Measurements from ENCODE around the gene LKAAEAR1. TPM values are rescaled to one million over a fixed set of nuclear protein-coding genes. Genes with fewer than 3 reads are reported as not detected.

The LKAAEAR1 gene
- total and polyA plus RNA-seq, 9 of the 15 experiments (the other 6 are each of a cell fraction or from before 2014, with no cell fraction given) = not detected

DNA sequence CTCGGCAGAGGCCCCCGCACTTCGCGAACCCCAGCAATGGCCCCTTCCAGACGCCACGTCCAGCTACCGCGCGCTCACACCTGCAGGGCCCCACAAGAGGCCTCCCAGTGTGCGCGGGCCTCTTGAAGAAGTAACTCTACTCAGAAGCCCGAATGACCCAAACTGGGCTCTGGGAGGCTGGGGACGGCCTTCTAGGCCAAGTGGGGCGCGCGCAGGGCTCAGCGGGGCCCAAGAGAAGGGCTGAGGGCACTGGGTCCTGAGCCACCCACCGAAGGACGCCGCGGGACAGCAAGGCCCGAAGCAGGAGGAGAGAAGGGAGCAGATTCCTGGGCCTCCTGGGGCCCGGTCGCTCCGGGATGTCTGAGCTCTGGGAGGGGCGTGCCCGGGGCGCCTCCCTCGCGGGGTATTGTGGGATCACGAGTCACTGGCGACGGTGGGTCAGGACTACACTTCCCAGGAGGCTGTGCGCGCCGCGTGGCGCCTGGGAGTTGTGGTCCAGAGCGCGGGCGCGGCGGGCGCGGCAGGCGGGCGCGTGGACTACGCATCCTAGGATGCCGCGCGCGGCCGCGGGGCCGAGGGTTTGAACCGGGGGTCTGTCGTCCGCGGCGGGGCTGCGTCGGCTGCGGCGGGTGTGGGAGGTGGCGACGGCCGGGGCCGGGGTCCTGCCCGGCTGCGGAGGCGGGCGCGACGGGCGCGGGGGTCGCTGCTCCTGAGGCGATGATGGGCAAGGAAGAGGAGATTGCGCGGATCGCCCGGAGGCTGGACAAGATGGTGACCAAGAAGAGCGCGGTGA, 21.4 kb downstream of the LKAAEAR1 start, which contains the start of gene TCEA2 (continued):
- no peak for TF ChIP-seq HMGXB4 (CRISPR knock-in tag; IDR thresholded peaks at IDR 0.05)
- TF ChIP-seq ZNF41 (CRISPR knock-in tag; conservative IDR thresholded peaks at IDR 0.05) = peak; percentile 69; the same call in 1 of the 2 replicates
- no peak for TF ChIP-seq NFIX (CRISPR knock-in tag; IDR thresholded peaks at IDR 0.05; ENCODE audit: low read depth)
- no peak for TF ChIP-seq NELFE (IDR thresholded peaks at IDR 0.05; ENCODE audit: insufficient read depth, insufficient read length)
- no peak for TF ChIP-seq ZKSCAN3 (CRISPR knock-in tag; IDR thresholded peaks at IDR 0.05)
- no peak for TF ChIP-seq ESRRB (CRISPR knock-in tag; IDR thresholded peaks at IDR 0.05; ENCODE audit: borderline replicate concordance)
- TF ChIP-seq ZNF444 (CRISPR knock-in tag; IDR thresholded peaks at IDR 0.05) = 0 out of 2 replicates have a peak, but pooled peaks have one; percentile 10
- TF ChIP-seq, protein P1, sequence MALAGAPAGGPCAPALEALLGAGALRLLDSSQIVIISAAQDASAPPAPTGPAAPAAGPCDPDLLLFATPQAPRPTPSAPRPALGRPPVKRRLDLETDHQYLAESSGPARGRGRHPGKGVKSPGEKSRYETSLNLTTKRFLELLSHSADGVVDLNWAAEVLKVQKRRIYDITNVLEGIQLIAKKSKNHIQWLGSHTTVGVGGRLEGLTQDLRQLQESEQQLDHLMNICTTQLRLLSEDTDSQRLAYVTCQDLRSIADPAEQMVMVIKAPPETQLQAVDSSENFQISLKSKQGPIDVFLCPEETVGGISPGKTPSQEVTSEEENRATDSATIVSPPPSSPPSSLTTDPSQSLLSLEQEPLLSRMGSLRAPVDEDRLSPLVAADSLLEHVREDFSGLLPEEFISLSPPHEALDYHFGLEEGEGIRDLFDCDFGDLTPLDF (CRISPR knock-in tag; IDR thresholded peaks at IDR 0.05) = 0 out of 2 replicates have a peak, but pooled peaks have one; percentile 67
- TF ChIP-seq TRIM24 (IDR thresholded peaks at IDR 0.05) = no peak
- TF ChIP-seq PHF8 (IDR thresholded peaks at IDR 0.05; ENCODE audit: borderline replicate concordance, low read length) = peak; percentile 93
- TF ChIP-seq PHB (CRISPR knock-in tag; IDR thresholded peaks at IDR 0.05) = no peak
- no peak for TF ChIP-seq CC2D1A (IDR thresholded peaks at IDR 0.05)

Data from K562 (cell line).